ENCODE results near the gene SHISA3.
"Not testable (repeated sequence)": the region's sequence is repeated elsewhere in the genome, so short reads cannot be mapped to it uniquely, and the experiment has no call there.

The SHISA3 gene

DNA sequence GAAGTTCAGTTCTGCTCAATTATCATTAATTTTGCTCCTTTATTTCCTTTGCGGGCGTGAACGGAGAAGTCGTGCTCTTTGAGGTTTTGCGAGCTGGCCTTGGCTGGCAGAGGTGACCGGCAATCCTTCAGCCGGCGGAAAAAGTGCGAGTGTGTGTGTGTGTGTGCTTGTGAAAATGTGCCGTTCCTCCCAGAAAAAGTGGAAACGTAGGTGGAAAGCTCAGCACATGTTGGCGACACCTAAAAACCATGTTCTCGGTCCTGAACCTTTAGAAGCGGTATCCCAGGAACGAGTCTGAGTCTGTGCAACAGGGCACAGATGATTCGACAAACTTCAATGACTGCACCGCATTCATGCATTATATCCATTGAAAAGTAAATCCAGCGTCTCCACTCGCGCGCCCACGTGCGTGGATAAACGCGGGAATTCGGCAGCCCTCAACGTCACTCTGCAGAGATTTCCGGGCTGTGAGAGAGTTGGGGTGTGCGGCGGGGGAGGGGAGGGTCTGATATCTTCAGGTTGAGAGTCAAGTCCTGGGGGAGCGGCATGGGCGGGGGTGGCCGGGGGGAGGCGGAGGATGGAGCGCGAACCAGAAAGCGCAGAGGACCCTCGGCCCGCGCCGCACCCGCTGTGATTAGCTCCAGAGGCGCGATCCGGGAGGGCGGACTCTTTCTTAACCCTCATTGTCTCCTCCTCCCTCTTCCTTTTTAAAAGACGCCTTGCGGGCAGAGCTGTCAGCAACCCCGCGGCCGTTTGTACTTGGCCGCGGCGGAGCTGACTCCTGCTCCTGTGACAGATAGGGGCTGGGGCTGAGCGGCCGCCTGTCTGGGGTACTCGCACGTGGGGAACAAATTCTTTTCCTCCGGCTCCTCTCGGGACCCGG lies at the start of gene SHISA3:
Gene SHISA3 (plus strand): TSS at position 737 of the 883 bp plus-strand sequence. CDS start 569 bp downstream, outside the sequence.
- no peak for DNase-seq

GRCh38 chr4:42348247-42348646 lies 49.0 kb upstream of the SHISA3 start:
- no peak for DNase-seq

GRCh38 chr4:42348692-42349091 lies 48.6 kb upstream of the SHISA3 start:
- no peak for DNase-seq

DNA sequence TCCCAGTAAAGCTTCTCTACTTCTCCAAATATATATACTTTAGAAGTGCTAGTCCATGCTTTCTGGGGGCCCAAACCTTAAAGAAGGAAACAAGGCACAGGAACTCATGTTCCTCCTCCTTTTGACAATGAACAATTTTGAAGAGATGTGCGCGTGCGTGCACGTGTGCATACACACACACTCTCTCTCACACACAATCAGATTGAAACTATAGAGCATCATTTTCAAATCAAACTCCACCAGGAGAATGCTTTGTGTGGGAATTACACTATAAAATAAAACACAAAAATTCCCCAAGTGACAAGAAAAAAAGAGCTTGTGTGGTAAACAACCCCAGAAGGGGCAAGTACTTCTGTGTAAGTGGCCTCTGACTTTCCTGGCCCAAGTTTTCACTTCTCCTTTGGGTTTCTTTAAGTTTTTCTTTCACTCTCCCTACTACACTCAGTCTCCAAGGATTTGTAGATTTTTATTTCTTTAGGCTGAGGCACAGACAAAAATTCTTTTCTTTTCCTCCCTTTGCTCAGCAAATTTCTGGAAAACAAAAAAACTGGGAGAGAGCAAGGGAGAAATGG lies 46.6 kb upstream of the SHISA3 start:
- no peak for DNase-seq

GRCh38 chr4:42352049-42352448 lies 45.2 kb upstream of the SHISA3 start:
- DNase-seq: no peak

DNA sequence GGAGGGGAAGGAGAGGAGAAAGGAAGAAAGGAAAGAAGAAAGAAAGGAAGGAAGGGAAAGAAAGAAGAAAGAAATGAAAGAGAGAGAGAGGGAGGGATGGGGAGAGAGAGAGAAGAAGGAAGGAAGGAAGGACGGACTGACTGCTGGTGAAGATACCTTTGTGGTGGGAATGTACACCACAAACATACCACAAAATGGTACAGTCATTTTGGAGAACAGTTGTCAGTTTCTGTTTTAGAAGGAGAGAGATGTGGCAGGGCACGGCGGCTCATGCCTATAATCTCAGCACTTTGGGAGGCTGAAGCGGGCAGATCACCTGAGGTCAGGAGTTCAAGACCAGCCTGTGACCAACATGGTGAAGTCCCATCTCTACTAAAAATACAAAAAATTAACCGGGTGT lies 40.0 kb upstream of the SHISA3 start:
- DNase-seq: no peak

DNA sequence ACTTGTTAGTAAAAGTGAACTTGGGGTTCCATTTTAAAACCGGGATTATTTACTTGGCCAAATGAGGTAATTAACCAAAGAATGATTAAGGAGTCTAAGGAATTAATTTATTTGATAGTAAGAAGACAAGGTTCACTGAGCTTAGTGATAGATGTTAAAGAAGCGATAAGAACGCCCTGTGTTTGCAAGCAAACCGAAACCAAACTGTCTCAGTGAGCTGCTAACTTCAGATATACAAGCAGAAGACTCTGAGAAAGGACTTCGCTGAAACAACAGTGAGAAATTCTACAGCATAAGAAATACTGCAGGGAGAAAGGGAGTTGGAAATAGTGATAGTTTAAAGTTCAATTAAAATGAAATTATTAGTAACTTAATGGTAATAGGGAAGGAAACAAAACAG lies 37.6 kb upstream of the SHISA3 start:
- no peak for DNase-seq

- no peak for DNase-seq
Measured at GRCh38 chr4:42360256-42360669, 37.0 kb upstream of the SHISA3 start.

GRCh38 chr4:42361456-42361855 lies 35.8 kb upstream of the SHISA3 start:
- no peak for DNase-seq

DNA sequence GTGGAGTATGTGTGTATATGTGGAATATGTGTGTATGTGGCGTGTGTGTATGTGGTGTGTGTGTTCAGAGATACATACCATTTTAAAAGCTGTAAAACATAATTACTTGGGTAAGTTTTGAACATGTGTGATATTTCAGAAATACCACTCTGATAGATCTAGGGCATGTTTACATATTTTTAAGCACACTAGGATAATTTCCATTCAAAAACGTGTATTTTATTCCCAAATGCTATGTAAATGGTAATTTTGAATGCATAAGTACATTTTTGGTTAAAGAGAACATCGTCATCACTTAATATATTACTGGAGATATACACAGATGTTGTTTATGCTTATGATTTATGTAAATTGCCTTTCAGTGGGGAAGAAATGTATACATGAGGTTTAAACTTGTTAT lies 34.7 kb upstream of the SHISA3 start:
- DNase-seq: no peak

DNA sequence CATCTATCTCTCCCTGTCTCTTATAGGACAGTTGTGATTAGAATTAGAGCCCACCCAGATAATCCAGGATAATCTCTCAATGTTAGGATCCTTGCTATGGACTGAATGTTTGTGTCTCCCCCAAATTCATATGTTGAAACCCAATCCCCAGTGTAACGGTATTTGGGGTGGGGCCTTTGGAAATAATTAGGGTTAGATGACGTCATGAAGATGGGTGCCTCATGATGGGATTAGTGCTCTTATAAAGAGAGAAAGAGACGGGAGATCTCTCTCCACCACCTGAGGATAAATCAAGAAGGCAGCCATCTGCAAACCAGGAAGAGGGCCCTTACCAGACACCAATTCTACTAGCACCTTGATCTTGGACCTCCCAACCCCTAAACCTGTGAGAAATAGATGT lies 33.7 kb upstream of the SHISA3 start:
- no peak for DNase-seq

DNA sequence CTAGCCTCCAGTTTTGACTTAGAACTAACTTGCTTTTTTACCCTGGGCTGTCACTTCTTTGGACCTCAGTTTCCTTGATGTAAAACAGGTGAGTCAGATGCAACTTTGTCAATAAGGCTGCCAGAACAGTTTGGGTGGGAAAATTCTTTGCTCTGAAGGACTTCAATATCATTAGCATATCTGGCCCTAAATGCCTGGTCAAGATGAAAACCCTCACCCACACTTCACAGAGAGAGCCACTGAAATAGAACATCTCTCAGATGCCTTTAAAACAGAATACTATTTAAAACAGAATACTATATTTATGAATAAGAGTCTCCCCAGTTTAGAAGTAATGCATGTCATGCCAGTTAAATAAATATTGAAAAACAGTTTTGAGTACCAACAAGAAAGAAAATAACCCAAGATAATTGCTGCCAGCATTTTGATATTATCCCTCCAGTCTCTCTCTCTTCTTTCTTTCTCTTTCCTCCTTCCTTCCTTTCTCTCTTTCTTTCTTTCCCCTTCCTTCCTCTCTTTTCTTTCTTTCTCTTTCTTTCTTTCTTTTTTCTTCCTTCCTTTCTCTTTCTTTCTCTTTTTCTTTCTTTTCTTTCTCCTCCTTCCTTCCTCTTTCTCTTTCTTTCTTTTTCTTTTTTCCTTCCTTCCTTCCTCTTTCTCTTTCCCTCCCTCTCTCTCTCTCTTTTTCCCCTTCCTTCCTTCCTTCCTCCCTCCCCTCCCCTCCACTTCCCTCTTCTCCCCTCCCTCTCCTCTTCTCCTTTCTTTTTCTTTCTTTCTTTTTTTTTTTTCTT lies 32.8 kb upstream of the SHISA3 start:
- no peak for DNase-seq

- DNase-seq: no peak
Measured at GRCh38 chr4:42366959-42367358, 30.3 kb upstream of the SHISA3 start.

- DNase-seq: no peak
Measured at GRCh38 chr4:42369489-42369888, 27.8 kb upstream of the SHISA3 start.

- peak; percentile 11 for DNase-seq
Measured at GRCh38 chr4:42371305-42372252, 25.7 kb upstream of the SHISA3 start.

- DNase-seq: not testable (repeated sequence)
Measured at GRCh38 chr4:42372303-42372702, 25.0 kb upstream of the SHISA3 start.

GRCh38 chr4:42377497-42377896 lies 19.8 kb upstream of the SHISA3 start:
- DNase-seq: no peak

- DNase-seq: no peak
Measured at GRCh38 chr4:42381666-42382065, 15.6 kb upstream of the SHISA3 start.

- DNase-seq: no peak
Measured at GRCh38 chr4:42385516-42385915, 11.8 kb upstream of the SHISA3 start.

GRCh38 chr4:42390622-42391354 lies 6.5 kb upstream of the SHISA3 start:
- no peak for DNase-seq

- no peak for DNase-seq
Measured at GRCh38 chr4:42391355-42391664, 6.0 kb upstream of the SHISA3 start.

GRCh38 chr4:42391981-42392380 lies 5.3 kb upstream of the SHISA3 start:
- no peak for DNase-seq
